HFF-Myc (cell line): ENCODE data around the gene LIMK1.
A peak's percentile ranks its signal among the peaks of the same experiment; 100 is the strongest.

ENCODE experiments used
- DNase-seq: peaks from one replicate; pipeline ENCODE4 v3.0.0-alpha.2; 2011; ENCODE audit warnings: low read depth; ENCODE audit errors: extremely low read depth
- H3K4me3 ChIP-seq: replicated peaks from 2 replicates; pipeline ENCODE4 v1.5.1; 2011; ENCODE audit warnings: low read depth, mild to moderate bottlenecking, control low read depth, low read length
- CTCF ChIP-seq: IDR thresholded peaks from 2 replicates; pipeline ENCODE4 v1.5.1; 2012; ENCODE audit warnings: mild to moderate bottlenecking, low read depth, low read length, control low read depth; ENCODE audit errors: missing control alignments

Gene LIMK1

GRCh38 chr7:74083117-74083876, at the start of gene LIMK1:
Gene LIMK1 (plus strand): TSS chr7:74083804. CDS start chr7:74083991, 187 bp downstream.
- TF ChIP-seq CTCF, result no peak
- no peak for DNase-seq
- H3K4me3 ChIP-seq, result peak within 1 kb of the TSS; percentile 68

GRCh38 chr7:74037609-74038008, 46.0 kb upstream of the LIMK1 start:
- TF ChIP-seq CTCF, result no peak
- H3K4me3 ChIP-seq, result no peak overlapping the region
- DNase-seq, result no peak

- no peak overlapping the region for H3K4me3 ChIP-seq
- no peak for TF ChIP-seq CTCF
- DNase-seq, result no peak
Observed at GRCh38 chr7:74038194-74038961, 45.2 kb upstream of the LIMK1 start.

- no peak for TF ChIP-seq CTCF
- no peak for DNase-seq
Observed at GRCh38 chr7:74039337-74039736, 44.3 kb upstream of the LIMK1 start.

GRCh38 chr7:74040101-74040790, 43.4 kb upstream of the LIMK1 start:
- no peak overlapping the region for H3K4me3 ChIP-seq
- no peak for TF ChIP-seq CTCF

More at GRCh38 chr7:74039337-74039736, 44.3 kb upstream of the LIMK1 start:
- H3K4me3 ChIP-seq, result no peak overlapping the region

GRCh38 chr7:74040791-74041520, 42.6 kb upstream of the LIMK1 start:
- H3K4me3 ChIP-seq, result no peak overlapping the region
- TF ChIP-seq CTCF, result no peak
- DNase-seq, result no peak

More at GRCh38 chr7:74040101-74040790, 43.4 kb upstream of the LIMK1 start:
- DNase-seq, result peak; percentile 63
